HG03432 (cell line): Measurements from ENCODE around the gene EMP1.

Experiments used
- ATAC-seq: cut with Tn5 transposase; IDR thresholded peaks from one replicate; pipeline ENCODE4 v1.9.1; 2021; ENCODE audit warnings: mild to moderate bottlenecking, moderate library complexity; ENCODE audit not compliant: unreplicated experiment

Gene EMP1

GRCh38 chr12:13171921-13172859 lies 24.3 kb upstream of the EMP1 start:
- peak; percentile 48 for ATAC-seq

DNA sequence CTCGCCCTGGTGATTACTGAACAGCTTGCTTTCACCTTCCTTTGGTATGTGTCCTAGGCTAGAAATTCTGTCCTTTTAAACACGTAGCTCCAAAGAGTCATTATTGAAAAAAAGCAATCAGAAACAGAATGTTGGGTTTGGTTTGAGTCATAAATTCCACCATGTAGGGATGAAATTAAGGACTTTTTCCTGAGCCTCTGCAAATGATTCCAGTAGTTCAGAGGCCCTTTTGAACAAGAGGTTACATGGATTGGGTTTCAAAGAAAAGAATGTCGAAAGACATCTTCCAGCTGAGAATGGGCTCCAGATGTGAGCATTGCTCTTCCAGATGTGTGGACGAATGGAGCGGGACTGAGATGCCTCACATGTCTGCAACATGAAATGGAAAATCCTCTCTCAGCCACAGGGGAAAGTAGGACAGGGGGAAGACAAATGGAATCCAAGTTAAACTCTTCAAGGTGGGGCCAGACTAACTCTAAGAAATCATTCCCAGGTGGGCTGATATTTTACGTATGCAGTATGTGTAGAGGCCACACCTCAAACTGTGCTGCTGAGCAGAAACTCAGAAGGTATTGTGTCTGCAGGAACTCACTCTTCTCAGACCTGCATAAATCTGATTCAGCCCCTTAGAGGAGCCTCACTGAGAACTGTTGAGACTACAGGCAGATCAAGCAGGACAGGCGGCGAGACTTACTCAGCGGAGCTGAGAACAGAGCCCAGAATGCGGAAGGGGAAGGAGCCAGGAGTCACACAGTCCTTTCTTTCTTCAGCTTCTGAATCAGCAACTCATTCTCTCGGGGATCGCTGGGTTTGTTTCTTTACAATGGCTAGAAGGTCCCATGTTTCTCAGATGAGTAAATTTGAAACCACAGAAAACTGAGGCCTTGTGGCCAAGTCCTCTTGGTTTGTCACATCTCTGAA lies 23.3 kb upstream of the EMP1 start:
- ATAC-seq = peak; percentile 97

DNA sequence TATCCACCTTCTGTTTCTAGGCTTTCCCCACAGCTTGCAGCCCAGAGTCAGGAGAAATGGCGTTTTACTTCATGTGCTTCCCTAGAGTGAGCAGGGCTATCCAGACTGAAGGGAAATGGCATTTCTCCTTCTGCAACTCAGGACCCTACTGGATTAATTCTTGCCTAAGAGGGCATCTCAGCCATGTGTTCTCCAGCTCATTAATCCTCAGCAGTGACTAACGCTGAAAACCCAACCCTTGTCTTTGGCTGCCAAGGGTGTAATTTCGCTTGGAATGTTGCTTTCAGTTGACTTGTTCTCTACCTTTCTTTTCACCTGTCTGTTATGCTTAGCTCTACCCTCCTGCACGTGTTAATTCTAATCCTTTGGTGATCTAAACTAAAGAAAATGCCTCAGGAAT lies 21.0 kb upstream of the EMP1 start:
- ATAC-seq = no peak

DNA sequence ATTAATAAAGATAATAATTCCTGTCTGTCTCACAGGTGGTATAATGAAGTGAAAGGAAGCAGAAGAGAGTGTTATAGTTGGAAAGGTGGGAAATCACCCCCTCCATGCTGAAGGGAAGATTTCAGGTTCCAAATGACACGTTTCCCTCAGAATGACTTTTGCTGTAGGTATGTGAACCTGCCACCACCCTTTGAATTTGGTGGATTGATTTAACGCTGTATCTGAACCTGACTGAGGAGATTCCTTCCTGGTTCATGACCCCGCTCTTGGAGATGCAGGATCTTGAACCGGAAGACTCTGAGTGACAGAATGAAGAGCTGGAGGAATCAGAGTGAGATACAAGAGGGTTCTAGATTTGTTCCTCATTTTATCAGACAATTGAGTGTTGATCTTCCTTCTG lies 20.3 kb upstream of the EMP1 start:
- ATAC-seq = no peak

DNA sequence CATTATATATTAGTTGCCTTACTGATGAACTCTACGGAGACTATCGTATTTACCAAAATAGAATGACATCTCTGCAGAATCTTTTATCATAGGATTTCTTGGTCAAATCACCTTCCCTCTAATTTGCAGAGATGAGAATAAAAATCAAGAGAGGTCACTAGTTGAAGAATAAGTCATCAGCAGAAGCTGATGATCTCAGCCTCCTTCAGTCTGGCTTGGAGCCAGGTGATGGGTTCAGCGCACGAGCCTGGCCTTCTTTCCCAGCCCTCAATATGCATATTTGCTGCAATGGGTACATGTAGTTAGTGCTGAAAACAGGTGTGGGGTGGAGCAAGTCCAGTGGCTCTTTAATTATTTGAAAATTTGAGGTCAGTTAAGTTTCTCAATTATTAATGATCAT lies 19.2 kb upstream of the EMP1 start:
- no peak for ATAC-seq

DNA sequence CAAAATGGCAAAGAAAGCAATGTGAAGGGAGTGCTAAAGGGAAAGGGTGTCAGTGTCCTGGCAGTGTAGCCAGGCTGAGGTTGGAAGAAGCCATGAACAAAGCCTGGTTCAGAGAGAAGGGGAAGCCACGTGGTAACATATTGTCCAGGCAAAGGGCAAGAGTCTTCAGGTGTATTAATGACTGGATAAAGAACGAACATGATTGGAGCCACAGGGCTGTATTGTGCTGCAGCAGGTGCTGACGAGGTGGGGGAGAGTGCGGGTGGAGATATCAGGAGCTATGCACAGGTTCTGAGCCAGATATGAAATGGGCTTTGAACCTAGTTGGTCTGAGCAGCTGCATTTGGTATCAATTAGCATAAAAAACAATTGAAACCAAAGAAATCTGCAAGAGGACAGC lies 18.6 kb upstream of the EMP1 start:
- ATAC-seq = no peak

- ATAC-seq = no peak
Measured at GRCh38 chr12:13178568-13179210, 17.8 kb upstream of the EMP1 start.

- no peak for ATAC-seq
Measured at GRCh38 chr12:13179211-13180074, 17.1 kb upstream of the EMP1 start.

GRCh38 chr12:13181375-13182070 lies 15.0 kb upstream of the EMP1 start:
- ATAC-seq = no peak

GRCh38 chr12:13182881-13183280 lies 13.6 kb upstream of the EMP1 start:
- ATAC-seq = no peak

- ATAC-seq = no peak
Measured at GRCh38 chr12:13183620-13184019, 12.9 kb upstream of the EMP1 start.

- no peak for ATAC-seq
Measured at GRCh38 chr12:13186302-13186701, 10.2 kb upstream of the EMP1 start.

DNA sequence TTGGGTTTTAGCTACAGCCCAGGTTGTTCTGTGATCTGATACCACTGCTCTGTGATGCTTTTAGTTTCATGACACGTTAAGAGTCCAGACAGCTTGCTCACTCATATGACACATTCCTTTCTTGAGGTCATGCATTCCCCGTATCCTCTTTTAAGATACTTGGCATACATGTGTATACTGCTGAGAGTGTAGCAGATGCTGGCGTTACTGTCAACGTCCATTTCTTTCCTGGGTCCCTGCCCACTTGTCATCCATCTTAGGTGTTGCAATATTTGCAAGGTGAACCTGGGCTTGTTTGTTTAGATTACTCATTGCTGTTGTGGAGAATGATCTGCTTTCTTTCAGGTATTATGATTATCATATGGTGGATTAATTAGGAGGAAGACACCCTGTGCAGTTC lies 9.1 kb upstream of the EMP1 start:
- ATAC-seq = no peak

- no peak for ATAC-seq
Measured at GRCh38 chr12:13189264-13189663, 7.3 kb upstream of the EMP1 start.

- no peak for ATAC-seq
Measured at GRCh38 chr12:13190275-13190674, 6.3 kb upstream of the EMP1 start.

DNA sequence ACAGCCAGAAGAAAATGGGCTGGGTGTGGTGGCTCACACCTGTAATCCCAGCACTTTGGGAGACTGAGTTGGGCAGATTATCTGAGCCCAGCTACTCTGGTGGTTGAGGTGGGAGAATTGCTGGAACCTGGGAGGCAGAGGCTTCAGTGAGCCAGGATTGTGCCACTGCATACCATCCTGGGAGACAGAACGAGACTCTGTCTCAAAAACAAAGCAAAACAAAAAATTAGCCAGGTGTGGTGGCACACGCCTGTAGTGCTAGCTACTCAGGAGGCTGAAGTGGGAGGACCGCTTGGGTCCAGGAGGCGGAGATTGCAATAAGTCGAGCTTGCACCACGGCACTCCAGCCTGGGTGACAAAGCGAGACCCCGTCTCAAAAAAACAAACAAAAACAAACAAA lies 3.8 kb upstream of the EMP1 start:
- no peak for ATAC-seq

- ATAC-seq = no peak
Measured at GRCh38 chr12:13193505-13194231, 2.9 kb upstream of the EMP1 start.

DNA sequence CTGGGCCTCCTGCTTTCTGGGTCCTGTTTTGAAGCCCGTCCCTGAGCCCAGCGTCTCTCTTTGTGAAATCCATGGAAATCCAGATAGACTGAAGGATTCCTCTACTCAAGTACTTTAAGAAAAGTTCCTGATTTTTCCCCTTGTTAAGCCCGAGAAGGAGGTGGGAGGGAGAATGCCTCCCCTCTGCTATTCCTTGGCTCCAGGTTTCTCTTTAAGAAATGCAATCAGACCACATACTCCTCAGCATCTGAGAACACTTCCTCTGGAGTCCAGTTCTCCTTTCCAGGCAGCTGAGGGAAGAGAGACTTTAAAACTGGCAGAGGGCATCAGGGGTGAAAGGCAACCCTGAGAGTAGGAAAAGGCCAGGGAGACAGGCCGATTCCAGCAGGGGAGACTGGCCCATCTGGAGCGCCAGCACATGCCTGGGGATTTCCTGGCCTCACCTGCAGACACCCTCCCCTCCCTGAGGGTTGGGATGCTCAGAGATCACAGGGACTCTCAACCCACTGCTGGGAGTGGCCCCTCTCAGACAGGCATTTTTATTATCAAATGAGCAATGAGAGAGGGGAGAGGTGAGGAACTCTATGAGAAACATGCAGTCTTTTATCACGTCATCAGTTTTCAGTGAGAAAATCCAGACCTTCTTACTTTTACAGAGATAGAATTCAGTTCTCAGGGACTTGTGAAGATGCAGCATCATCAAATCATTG lies 2.0 kb upstream of the EMP1 start:
- ATAC-seq = no peak
